GM19099 (cell line): ENCODE results near the gene CBX5.

Experiments used
- POLR2A ChIP-seq: IDR thresholded peaks from 3 replicates; pipeline ENCODE4 v1.6.1; 2011; ENCODE audit warnings: low read depth; ENCODE audit not compliant: insufficient read length; ENCODE audit errors: extremely low read depth

CBX5 gene

GRCh38 chr12:54279632-54280467 lies at the start of gene CBX5:
Gene CBX5, minus strand, starts transcription at chr12:54280122. Its CDS starts 22,472 bp downstream, at chr12:54257650.
- TF ChIP-seq POLR2A: peak; percentile 79

GRCh38 chr12:54328595-54329337 lies 48.8 kb upstream of the CBX5 start:
- no peak for TF ChIP-seq POLR2A

- TF ChIP-seq POLR2A: peak; percentile 82
These were observed 44.9 kb upstream of the CBX5 start, which contains the start of gene COPZ1 for GRCh38 chr12:54324617-54325441. Gene COPZ1, plus strand, starts transcription at chr12:54325131. Its CDS starts 33 bp downstream, at chr12:54325164.

DNA sequence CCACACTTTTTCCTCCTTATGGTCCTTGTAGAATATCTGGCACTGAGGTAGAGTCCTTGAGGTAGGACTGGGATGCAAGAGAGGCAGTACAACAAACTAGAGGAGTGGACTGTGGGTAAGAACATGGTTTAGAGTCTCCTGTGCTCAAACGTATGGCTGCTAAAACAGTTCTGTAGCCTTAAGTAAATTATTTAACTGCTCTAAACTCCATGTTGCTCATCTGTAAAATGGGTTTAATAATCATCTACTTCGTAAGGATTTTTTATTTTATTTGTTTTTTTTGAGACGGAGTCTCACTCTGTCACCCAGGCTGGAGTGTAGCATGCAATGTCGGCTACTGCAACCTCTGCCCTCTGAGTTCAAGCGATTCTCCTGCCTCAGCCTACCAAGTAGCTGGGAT lies 41.4 kb upstream of the CBX5 start:
- TF ChIP-seq POLR2A: no peak

DNA sequence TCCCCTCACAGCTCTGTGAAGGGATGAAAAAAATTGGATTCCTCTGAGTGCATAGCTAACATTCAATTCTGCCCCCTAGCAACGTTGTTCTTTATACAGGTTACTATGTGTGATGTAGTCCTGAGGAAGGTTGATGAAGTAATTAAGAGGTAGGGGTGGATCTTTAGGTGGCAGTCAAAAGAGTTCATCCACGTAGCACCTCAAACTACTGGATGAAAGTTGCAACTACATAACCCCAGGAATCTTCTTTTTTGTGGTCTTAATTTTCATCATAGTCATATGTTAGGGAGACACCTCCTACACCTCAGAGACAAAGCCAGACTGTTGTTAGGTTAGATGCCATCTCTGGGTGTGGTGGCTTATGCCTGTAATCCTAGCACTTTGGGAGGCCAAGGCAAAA lies 31.1 kb upstream of the CBX5 start:
- no peak for TF ChIP-seq POLR2A

- TF ChIP-seq POLR2A: no peak
These were observed 27.2 kb upstream of the CBX5 start for GRCh38 chr12:54306925-54307741.

GRCh38 chr12:54304187-54304810 lies 24.4 kb upstream of the CBX5 start:
- no peak for TF ChIP-seq POLR2A

DNA sequence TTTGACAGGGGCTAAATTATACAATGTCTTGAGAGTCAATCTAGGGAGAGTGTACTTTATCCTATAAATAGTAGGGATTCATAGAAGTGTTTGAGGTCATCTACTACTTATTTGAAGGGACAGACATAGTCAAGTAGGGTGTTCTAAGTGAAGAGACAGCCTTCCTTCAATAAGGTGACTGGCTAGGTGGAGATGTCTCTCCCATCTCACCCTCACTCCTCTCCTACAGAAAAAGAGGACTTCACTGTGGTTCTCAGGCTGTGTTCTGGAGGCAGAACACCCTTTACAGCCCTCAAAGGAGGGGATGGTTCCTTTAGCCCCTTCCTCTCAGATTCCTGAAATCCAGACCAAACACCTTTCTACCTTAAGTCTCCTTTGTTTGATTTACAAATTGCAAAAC lies 23.7 kb upstream of the CBX5 start:
- TF ChIP-seq POLR2A: no peak

GRCh38 chr12:54301428-54302048 lies 21.6 kb upstream of the CBX5 start:
- no peak for TF ChIP-seq POLR2A

- no peak for TF ChIP-seq POLR2A
These were observed 21.0 kb upstream of the CBX5 start, which contains the start of gene NFE2 for GRCh38 chr12:54300732-54301427. Gene NFE2, minus strand, starts transcription at chr12:54301015. Its CDS starts 5,767 bp downstream, at chr12:54295248.

GRCh38 chr12:54300225-54300731 lies 20.4 kb upstream of the CBX5 start:
- TF ChIP-seq POLR2A: no peak

GRCh38 chr12:54299515-54300224 lies 19.7 kb upstream of the CBX5 start:
- no peak for TF ChIP-seq POLR2A
